Measurements from ENCODE around the gene ARHGAP44.

ARHGAP44 gene

DNA sequence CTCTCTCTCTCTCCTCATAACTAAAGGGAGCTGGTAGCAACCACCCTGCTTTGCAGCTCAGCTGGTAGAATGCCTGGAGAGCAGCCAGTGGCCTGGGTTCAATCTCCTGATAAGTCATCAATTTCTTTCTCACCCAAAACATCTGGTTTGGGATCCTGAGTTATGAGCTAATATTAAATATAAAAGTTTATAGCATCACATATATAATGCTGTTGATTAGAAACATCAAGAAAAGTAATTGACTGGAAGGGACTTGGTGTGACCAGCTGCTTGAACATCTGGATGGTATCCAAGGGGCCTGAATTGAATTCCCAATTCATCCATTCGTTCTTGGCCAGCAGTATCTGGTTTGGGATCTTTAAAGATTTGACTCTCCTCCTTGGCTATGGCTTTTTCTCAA, 240.8 kb downstream of the ARHGAP44 start:
- no peak for DNase-seq

DNA sequence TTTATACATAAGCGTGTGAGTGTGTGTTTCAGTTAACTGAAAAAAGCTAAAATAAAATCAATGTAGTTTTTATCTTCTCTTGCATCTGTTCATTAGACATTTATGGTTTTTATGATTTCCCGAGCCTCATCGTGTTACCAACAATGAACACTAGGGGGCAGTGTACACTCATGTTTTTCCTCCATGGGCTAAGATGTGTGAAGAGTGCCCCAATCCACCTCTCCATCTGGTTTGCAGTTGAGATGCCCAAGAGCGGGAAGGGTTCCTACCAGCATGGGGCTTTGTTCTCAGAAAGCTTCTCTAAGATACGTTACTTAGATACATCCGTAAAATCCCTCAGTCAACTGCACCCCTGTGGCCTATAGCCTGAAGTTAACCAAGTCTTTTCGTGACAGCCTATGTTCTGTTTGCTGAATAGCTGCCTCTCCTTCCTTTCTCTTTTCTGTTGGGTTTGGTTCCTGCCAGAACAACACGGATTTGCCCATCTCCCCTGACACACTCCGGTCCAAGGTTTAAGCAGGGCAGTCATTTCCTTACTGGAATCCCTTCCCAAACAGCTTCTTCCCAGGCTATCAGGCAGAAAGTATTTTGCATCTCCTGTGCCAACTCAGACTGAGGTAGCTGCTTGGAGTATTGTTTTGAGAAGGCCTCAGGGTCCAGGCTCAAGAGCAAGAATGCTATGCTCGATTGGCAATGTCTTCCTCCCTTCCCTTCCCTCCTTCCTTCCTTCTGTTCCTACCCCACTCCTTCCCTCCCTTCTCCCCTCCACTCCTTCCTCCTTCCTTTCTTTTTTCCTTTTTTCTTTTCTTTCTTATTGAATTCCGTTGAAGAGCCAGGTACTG, 241.4 kb downstream of the ARHGAP44 start:
- peak in 4 of 5 experiments; percentile 9 to 53 (median 22) for DNase-seq

GRCh38 chr17:13031718-13032350, 242.5 kb downstream of the ARHGAP44 start:
- DNase-seq: peak in 4 of 5 experiments; percentile 7 to 56 (median 21)

GRCh38 chr17:13035420-13035819, 246.1 kb downstream of the ARHGAP44 start:
- no peak for DNase-seq

- DNase-seq: no peak
Measured at GRCh38 chr17:13036751-13037150, 247.5 kb downstream of the ARHGAP44 start.

DNA sequence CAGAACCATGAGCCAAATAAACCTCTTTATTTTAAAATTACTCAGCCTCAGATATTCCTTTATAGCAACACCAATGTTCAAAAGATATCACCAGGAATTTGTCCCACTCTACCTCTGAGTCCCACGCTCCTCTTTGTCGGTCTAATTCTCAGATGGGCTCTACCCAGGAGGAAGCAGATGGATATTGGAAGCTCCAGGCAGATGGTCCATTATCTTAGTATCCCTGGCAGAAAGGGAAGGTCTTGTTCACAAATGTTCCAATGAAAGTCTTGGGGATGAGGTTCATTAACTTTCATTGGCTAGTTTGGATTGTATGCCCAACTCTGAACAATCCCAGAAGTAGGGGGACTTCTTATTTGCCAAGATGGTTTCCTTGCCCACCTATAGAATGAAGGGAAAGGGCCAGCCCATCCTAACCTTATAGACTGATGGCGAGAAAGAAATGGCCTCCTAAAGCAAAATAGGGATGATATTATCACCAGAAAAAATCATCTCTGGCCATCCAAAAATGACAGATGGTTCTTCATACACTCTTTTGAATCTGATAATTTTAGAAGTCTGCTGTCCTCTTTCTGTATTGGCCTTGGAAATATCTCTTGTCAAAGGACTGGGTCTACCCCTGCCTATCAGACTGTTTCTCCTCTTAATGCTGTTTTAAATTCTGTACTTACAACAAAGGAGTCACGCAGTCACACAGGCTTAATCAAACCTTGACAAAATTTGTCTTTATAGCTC, 249.8 kb downstream of the ARHGAP44 start:
- DNase-seq: no peak
